Putamen (tissue), 1 donor: ENCODE results near the gene CARMIL3.
"Not testable (repeated sequence)": the region's sequence is repeated elsewhere in the genome, so short reads cannot be mapped to it uniquely, and the experiment has no call there.

Experiments used
- DNase-seq: peaks from one replicate; pipeline ENCODE4 v3.0.0-alpha.2; 2016; ENCODE audit warnings: low spot score

Gene CARMIL3

GRCh38 chr14:24095271-24096068 is 43.7 kb downstream of the CARMIL3 start:
- no peak for DNase-seq

DNA sequence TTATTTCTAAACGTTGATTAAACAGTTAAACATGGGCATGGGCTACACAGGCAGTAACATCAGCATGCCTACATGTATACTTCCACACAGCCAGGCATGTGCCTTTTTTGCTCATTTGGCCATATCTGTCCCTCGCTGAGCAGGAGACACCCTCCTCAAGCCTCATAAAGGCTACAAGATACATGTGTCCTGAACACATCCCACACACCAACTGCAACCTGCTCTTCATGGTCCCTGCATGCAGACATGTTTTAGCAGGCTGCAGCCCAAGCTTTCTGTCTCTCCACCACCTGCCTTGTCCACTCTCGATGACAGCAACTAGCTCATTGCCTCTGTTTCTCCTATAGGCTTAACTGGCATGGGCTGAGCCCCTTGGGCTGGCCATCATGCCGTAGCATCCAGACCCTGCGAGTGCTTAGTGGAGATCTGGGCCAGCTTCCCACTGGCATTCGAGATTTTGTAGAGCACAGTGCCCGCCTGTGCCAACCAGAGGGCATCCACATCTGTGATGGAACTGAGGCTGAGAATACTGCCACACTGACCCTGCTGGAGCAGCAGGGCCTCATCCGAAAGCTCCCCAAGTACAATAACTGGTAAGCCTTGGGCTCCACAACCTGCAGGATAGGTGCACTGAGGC is 44.9 kb downstream of the CARMIL3 start:
- DNase-seq = no peak

DNA sequence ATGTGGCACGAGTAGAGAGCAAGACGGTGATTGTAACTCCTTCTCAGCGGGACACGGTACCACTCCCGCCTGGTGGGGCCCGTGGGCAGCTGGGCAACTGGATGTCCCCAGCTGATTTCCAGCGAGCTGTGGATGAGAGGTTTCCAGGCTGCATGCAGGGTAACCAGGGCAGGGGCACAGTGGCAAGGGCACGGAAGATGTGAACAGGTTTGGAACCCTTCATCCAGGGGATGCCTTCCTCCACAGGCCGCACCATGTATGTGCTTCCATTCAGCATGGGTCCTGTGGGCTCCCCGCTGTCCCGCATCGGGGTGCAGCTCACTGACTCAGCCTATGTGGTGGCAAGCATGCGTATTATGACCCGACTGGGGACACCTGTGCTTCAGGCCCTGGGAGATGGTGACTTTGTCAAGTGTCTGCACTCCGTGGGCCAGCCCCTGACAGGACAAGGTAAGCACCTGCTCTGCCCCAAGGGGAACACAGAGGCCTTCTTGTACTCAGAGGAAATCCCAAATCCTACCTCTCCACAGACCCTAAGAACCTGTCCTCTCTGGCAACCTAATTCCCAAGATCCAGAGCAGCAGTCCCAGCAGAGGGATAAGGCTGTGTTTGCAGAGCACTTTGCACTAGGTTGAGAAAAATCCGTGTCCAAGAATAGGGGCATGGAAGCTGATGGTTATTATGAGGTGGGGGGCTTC is 46.6 kb downstream of the CARMIL3 start:
- no peak for DNase-seq

DNA sequence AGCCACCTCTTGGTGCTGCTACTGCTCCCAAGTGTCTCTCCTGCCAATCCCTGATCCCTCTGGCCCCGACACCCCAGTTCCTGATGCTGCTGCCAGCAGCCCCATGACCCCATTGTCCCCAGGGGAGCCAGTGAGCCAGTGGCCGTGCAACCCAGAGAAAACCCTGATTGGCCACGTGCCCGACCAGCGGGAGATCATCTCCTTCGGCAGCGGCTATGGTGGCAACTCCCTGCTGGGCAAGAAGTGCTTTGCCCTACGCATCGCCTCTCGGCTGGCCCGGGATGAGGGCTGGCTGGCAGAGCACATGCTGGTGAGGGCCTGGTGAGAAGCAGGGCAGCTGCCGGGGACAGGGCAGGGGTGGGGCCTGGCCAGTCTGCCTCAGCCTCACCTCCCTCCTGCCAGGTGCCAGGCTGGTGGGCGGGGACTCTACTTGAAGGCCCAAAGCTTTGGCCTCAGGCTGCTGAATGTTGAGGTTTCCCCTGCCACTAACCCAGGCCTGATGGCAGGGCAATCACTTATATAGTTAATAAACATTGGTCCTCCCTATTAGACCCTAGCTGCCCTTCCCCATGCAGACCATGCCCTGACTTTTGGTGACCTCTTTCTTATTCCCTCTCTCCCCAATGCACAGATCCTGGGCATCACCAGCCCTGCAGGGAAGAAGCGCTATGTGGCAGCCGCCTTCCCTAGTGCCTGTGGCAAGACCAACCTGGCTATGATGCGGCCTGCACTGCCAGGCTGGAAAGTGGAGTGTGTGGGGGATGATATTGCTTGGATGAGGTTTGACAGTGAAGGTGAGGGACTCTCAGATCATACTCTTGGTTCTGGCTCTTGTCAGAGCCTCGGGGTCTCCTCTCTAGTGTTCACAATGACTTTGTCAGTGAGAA is 47.4 kb downstream of the CARMIL3 start:
- no peak for DNase-seq

GRCh38 chr14:24100197-24100981 is 48.6 kb downstream of the CARMIL3 start:
- no peak for DNase-seq

- DNase-seq = no peak
Measured at GRCh38 chr14:24100982-24101494, 49.2 kb downstream of the CARMIL3 start.

DNA sequence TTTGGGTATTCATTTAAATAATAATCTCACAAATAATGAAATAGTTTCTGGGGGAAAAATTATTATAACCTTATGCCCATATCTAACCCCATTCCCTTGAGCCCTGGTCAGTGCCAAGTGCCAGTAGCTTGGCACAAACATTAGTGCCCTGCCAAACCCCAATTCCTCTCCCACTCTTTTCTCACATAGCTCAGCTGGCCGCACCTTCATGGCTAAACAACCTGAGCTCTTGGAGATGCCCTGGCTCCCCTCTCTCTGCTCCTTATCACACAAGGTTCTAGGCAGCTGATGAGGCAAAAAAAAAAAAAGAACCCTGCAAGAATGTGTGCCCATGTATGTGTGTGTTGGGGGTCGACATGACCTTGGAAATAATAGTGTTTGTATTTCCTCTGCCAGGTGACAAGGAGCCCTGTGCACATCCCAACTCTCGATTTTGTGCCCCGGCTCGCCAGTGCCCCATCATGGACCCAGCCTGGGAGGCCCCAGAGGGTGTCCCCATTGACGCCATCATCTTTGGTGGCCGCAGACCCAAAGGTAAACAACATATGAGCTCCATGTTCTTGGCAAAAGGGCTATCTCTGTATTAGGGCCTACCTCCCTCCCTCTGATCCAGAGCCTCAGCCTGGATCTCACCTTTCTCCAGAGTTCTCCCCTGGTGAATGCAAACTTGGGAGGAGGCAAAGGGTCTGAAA is 50.7 kb downstream of the CARMIL3 start:
- DNase-seq = no peak

- DNase-seq = no peak
Measured at GRCh38 chr14:24103451-24103850, 51.6 kb downstream of the CARMIL3 start.

DNA sequence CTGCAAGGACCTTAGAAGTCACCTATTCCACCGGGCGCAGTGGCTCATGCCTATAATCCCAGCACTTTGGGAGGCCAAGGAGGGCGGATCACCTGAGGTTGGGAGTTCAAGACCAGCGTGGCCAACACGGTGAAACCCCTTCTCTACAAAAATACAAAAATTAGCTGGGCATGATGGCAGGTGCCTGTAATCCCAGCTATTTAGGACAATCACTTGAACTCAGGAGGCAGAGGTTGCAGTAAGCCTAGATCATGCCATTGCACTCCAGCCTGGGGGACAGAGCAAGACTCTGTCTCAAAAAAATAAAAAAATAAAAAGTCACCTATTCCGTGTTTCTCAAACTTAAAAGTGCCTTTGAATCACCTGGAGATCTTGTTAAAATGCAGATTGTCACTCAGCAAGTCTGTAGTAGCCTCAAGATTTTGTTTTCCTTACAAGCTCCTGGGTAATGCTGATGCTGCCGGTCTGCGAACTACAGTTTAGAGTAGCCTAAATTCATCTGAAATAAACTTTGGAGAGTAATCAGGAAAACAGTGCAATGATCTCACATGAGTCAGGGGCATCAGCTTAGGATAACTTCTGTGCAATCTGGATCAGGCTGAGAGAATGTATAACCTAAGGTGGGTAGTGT is 53.9 kb downstream of the CARMIL3 start:
- not testable (repeated sequence) for DNase-seq

- no peak for DNase-seq
Measured at GRCh38 chr14:24106672-24107271, 55.0 kb downstream of the CARMIL3 start.

DNA sequence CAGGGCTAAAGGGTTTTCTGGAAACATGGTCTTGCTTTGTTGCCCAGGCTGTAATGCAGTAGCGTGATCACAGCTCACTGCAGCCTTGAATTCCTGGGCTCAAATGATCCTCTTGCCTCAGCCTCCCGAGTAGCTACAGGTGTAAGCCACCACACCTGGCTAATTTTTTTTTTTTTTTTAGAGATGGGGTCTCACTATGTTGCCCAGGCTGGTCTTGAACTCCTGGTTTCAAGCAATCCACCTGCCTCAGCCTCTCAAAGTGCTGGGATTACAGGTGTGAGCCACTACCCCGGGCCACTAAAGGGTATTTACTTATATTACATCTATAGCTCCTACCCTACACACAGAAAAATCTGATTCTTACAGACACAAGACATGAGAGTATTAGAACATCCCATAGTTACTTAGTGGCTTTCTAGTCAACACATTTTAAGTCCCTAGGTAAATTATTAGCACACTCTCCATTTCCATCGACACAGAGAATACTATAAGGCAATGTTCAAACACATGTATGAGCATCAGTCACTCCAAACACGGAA is 56.6 kb downstream of the CARMIL3 start:
- DNase-seq = no peak

GRCh38 chr14:24110060-24110459 is 58.3 kb downstream of the CARMIL3 start:
- DNase-seq = no peak

DNA sequence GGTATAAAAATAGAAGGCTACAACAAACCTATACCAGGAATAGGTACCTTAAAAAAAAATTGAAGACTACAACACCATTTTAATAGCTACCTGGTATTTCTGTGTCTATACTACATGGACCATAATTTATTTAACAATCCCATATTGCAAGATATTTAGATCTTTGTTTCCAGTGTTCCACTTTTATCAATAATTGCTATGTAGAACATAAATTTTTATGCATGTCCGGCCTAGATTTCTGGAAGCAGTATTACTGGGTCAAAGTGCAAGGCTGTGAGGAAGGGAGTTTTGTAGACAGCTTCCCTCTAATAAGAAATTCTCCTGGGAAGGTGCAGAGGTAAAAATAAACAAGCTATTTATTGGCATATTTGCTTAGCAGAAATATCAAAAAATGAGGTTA is 58.7 kb downstream of the CARMIL3 start:
- DNase-seq = no peak

DNA sequence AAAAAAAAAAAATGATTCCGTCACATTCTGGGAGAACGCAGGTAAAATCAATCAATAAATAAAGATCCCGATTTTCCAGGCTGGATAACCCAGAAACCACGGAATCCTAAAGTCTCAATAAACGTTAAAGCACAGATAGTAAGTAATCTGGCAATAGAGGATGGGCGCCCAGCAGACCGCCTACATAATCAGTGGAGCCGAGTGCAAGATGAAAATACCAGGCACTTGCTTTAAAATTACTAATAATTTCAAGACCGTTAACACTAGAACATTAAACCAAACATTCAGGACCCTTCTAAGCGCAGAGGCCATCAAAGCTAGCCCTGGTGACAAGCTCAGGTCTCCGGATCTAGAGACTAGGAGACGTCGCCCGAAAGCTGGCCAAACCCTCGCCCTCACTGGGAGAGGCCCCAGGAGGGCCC is 61.6 kb downstream of the CARMIL3 start:
- no peak for DNase-seq

DNA sequence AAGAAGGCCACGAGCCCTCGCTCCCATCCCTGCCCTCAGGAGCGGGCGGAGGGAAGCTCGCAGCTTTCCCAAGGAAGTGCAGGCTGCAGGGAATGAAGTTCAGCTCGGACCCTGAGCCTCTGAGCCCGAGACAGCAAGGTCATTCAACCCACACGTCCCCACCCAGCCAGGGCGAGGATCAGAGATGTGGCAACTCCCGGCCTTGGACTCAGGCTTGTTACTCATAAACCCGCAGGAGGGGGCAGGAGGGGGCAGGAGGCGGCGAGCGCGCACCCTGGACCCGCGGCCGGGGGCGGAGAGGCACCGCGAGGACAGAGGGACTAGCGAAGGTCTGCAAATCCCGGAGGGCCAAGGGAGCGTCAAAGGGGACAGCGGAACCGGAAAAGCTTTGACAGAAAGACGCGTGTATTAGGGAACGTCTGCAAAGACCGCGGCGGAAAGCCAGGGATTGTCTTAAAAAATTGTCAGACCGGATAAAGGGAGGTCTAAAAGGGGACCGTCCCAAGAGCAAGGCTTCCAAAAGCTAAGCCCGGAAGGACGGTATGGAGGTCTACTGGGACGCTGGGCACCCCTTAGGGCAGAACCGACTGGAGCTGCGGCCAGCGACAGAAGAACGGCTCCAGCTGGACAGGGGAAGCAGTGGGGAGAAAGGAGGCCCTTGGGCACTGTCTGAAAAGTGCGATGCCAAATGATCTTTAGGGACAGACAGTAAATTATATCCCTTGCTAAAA is 62.2 kb downstream of the CARMIL3 start:
- peak; percentile 89 for DNase-seq

GRCh38 chr14:24114532-24115421 is 63.0 kb downstream of the CARMIL3 start, which contains the start of the genes DCAF11 and NRL:
TSS of gene DCAF11 (plus strand) at chr14:24114777. CDS start at chr14:24115595, 818 bp downstream.
TSS of gene NRL (minus strand) at chr14:24114949. CDS start at chr14:24082848, 32,101 bp downstream.
- DNase-seq = peak; percentile 100
